ENCODE data around the gene PIGN.

DNA sequence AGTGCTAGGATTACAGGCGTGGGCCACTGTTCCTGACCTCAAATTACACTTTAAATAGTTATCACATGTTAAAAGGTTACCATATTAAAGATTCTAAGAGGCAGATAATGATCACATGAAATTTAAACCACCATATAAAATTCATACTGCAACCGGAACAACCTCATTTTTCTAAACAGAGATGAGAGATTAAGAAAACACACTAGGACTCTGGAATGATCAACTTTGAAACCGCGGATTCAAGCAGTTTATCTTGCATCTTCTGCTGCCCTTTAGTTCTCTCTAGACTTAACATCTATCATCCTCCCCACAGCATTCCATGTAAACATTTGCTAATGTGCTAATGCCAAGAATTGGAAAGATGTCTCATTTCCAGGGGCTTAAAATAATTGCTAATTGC, 115.8 kb downstream of the PIGN start:
- TF ChIP-seq, protein P1, sequence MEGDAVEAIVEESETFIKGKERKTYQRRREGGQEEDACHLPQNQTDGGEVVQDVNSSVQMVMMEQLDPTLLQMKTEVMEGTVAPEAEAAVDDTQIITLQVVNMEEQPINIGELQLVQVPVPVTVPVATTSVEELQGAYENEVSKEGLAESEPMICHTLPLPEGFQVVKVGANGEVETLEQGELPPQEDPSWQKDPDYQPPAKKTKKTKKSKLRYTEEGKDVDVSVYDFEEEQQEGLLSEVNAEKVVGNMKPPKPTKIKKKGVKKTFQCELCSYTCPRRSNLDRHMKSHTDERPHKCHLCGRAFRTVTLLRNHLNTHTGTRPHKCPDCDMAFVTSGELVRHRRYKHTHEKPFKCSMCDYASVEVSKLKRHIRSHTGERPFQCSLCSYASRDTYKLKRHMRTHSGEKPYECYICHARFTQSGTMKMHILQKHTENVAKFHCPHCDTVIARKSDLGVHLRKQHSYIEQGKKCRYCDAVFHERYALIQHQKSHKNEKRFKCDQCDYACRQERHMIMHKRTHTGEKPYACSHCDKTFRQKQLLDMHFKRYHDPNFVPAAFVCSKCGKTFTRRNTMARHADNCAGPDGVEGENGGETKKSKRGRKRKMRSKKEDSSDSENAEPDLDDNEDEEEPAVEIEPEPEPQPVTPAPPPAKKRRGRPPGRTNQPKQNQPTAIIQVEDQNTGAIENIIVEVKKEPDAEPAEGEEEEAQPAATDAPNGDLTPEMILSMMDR (IDR thresholded peaks at IDR 0.05) = no peak
- no peak for TF ChIP-seq POLR2A (IDR thresholded peaks at IDR 0.05)
